T47D (cell line): ENCODE results near the gene IFI16.
"Not testable (repeated sequence)": the region's sequence is repeated elsewhere in the genome, so short reads cannot be mapped to it uniquely, and the experiment has no call there.

Source experiments
- DNase-seq, 2 experiments: peaks; one replicate each; pipeline versions ENCODE4 v3.0.0 to v3.0.0-alpha.2; 2011 to 2012; ENCODE audit warnings: low read depth in 1 of 2, low spot score in 1 of 2
- JUND ChIP-seq: IDR thresholded peaks from 2 replicates; pipeline ENCODE4 v1.6.1; 2012; ENCODE audit warnings: low read depth
- in situ Hi-C: cut with HindIII; loops from 2 replicates; pipeline ENCODE4 v1.10.0; 2016; ENCODE audit warnings: low sequenced_read_pairs, low pct_unique_long_range_greater_than_20kb

The IFI16 gene

GRCh38 chr1:158998037-158998780, 11.5 kb upstream of the IFI16 start:
- TF ChIP-seq JUND = no peak
- in situ Hi-C loops = no loop called here
- no peak for DNase-seq

DNA sequence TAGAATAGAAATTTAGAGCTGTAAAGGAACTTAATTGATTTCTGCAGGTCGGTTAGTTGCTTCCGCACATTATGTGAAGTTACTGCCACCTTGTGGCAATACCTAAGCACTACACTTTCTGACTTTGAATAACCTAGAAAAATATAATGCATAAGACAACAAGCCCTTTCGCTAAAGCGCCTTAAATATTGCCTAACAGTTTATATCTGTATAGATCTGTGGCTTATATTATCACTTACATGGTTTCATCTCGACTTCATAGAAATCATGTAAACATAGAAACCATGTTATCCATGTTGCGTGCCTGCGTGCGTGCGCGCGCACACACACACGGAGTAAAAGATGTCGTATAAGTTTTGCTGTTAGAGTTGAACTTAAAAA, 10.9 kb upstream of the IFI16 start:
- DNase-seq = peak; percentile 41 to 78
- TF ChIP-seq JUND = no peak
- in situ Hi-C loops = no loop called here

- in situ Hi-C loops = no loop called here
- peak in 1 of 2 experiments; percentile 36 for DNase-seq
- no peak for TF ChIP-seq JUND
These were observed 10.2 kb upstream of the IFI16 start for GRCh38 chr1:158999316-159000069.

- no peak for DNase-seq
- in situ Hi-C loops = no loop called here
- TF ChIP-seq JUND = no peak
These were observed 9.7 kb upstream of the IFI16 start for GRCh38 chr1:159000070-159000409.

GRCh38 chr1:159000625-159001024, 9.1 kb upstream of the IFI16 start:
- DNase-seq = peak in 1 of 2 experiments; percentile 13
- in situ Hi-C loops = no loop called here

DNA sequence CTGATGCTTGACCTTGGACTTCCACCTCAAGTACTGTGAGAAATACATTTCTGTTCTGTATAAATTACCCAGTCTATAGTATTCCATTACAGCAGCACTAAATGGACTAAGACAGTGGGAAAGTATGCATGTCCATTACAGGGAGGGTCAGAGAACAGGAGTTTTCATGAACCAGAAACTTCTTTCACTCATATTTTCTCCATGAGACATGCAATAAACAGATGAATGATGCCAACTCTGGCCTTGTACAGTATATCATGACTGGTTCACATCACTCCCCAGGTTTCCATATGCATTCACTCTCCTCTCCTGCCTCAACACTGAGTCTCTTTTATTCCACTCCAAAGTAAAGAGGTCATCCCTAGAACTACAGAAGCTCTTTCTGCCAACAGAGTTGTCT, 4.5 kb upstream of the IFI16 start:
- in situ Hi-C loops = no loop called here
- DNase-seq = no peak
- TF ChIP-seq JUND = no peak

More at GRCh38 chr1:159000625-159001024, 9.1 kb upstream of the IFI16 start:
- TF ChIP-seq JUND = no peak

DNA sequence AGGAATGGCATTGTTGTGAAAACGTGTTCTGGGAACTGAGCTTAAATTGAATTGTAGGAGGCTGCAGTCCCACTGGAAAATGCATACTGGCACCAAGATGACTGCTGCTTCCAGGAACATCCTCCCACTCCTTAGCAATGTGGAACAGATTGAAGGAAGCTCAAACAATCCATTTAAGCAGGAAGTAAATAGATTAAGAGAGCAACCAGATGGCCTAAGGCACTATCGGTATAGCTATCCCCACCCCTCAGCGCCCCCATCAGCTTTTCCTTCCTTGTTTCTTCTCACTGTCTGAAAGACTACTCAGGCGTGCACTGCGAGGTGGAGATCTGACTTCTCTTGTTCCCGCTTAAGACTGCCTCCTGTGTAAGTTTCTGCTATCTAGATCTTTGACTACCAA, 4.0 kb upstream of the IFI16 start:
- TF ChIP-seq JUND = no peak
- in situ Hi-C loops = no loop called here
- DNase-seq = no peak

- DNase-seq, in situ Hi-C loops: not testable (repeated sequence)
These were observed 3.4 kb upstream of the IFI16 start for GRCh38 chr1:159006210-159006807.

DNA sequence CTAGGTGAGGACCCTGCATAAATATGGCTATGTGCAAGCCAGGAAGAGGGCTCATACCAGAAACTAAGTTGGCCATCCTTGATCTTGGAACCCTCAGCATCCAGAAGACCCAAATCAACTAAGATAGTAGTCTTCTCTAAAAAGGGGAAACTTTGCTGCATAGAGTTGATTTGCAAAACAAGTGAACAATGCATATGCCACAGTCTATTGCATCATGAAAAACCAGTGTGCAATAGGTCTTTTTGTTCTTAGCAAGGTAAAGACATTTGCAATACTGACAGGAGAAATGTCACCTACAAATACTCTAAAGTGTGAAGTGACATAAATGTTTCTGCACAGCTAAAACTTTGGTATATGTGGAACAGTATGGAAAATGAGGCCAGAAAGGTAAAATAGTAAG, 2.0 kb upstream of the IFI16 start:
- TF ChIP-seq JUND = no peak
- in situ Hi-C loops = no loop called here
- DNase-seq = no peak

DNA sequence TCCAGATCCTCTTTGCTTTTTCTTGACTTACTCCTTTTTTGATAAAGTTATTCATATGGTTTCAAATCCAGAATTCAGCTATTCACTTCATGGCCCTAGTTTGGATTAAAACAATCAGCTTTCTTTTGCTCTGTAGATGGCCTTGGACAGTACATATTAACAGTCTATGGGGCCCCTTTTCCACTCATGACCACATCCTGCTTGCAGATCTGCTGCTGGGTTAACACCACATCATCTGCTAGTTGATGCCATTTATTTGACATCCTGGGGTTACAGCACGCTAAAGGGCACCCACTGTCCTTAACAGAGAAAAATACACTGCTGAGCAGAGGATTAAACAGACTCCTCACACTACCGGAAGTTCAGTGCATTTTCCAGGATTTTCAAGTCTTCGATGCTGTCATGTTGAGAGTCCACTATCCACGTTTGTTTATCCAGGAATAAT, 941 bp upstream of the IFI16 start:
- in situ Hi-C loops = no loop called here
- no peak for TF ChIP-seq JUND
- DNase-seq = no peak

DNA sequence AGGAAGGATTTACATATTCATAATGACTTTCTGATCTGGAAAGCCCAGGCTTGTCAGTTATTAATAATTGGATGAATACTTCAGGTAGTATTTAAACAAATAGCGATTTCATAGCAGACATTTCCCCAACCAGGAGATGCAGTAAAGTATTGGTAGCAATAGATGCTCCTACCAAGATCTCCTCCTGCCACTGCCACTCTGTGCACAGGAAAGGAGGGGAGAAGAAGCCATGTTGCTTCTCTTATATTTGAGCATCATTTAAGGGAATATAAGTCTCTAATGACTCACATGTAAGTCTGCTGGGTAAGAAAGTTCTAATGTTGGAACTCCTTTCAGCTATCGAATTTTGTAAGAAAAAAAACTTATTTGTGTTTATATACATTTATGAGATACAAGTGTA, 420 bp upstream of the IFI16 start:
- in situ Hi-C loops = no loop called here
- TF ChIP-seq JUND = no peak
- DNase-seq = no peak

GRCh38 chr1:159010391-159010790, 684 bp downstream of the IFI16 start:
- no peak for TF ChIP-seq JUND
- in situ Hi-C loops = no loop called here
- no peak for DNase-seq

- DNase-seq, in situ Hi-C loops: not testable (repeated sequence)
These were observed 1.3 kb downstream of the IFI16 start for GRCh38 chr1:159011001-159011400.
